Ishikawa (cell line): Measurements from ENCODE around the gene KAT2B.

Source experiments
- CEBPB ChIP-seq: IDR thresholded peaks from 2 replicates; pipeline ENCODE4 v1.6.1; 2012
- CREB1 ChIP-seq: IDR thresholded peaks from 2 replicates; pipeline ENCODE4 v1.6.1; 2012; ENCODE audit warnings: low read depth
- EGR1 ChIP-seq: IDR thresholded peaks from 2 replicates; pipeline ENCODE4 v1.6.1; 2012
- EP300 ChIP-seq: IDR thresholded peaks from 2 replicates; pipeline ENCODE4 v1.6.1; 2012; ENCODE audit warnings: borderline replicate concordance
- FOXM1 ChIP-seq: IDR thresholded peaks from 2 replicates; pipeline ENCODE4 v1.6.1; 2012; ENCODE audit warnings: low read depth, borderline replicate concordance
- NFIC ChIP-seq: IDR thresholded peaks from 2 replicates; pipeline ENCODE4 v1.6.1; 2012
- RAD21 ChIP-seq: IDR thresholded peaks from 2 replicates; pipeline ENCODE4 v1.6.1; 2012; ENCODE audit warnings: low read depth
- TAF1 ChIP-seq: IDR thresholded peaks from 2 replicates; pipeline ENCODE4 v1.6.1; 2012; ENCODE audit warnings: low read depth, mild to moderate bottlenecking
- TCF12 ChIP-seq: IDR thresholded peaks from 2 replicates; pipeline ENCODE4 v1.6.1; 2012; ENCODE audit warnings: low read depth
- TEAD4 ChIP-seq: IDR thresholded peaks from 2 replicates; pipeline ENCODE4 v1.6.1; 2012
- YY1 ChIP-seq: IDR thresholded peaks from 2 replicates; pipeline ENCODE4 v1.6.1; 2012; ENCODE audit warnings: low read depth
- TF ChIP-seq, protein P1 (sequence below): IDR thresholded peaks from 2 replicates; pipeline ENCODE4 v1.6.1; 2012
- TF ChIP-seq, protein P2 (sequence below): IDR thresholded peaks from 2 replicates; pipeline ENCODE4 v1.6.1; 2012; ENCODE audit warnings: low read depth, mild to moderate bottlenecking
- TF ChIP-seq, protein P3 (sequence below): IDR thresholded peaks from 2 replicates; pipeline ENCODE4 v1.6.1; 2012

DNA sequence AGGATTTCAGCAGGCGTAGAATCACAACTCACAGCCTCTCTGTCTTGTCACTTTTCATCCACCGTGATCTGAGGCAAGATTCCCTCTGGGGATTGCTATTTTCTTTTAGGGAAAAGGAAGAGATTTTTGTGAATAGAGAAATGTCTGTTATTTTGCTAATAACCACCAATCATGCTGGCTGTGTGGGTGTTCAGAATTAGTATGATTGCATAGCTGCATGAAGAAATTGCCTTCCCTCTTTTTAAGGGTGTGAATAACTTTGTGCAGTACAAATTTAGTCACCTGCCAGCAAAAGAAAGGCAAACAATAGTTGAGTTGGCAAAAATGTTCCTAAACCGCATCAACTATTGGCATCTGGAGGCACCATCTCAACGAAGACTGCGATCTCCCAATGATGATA, 60.8 kb downstream of the KAT2B start:
- TF ChIP-seq EP300 (no peak), YY1 (no peak), CEBPB (no peak), NFIC (no peak), TEAD4 (no peak), EGR1 (no peak), RAD21 (no peak), FOXM1 (no peak), TAF1 (no peak), TCF12 (no peak), CREB1 (no peak)
- TF ChIP-seq, protein P1, sequence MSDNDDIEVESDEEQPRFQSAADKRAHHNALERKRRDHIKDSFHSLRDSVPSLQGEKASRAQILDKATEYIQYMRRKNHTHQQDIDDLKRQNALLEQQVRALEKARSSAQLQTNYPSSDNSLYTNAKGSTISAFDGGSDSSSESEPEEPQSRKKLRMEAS, result no peak
- TF ChIP-seq, protein P2, sequence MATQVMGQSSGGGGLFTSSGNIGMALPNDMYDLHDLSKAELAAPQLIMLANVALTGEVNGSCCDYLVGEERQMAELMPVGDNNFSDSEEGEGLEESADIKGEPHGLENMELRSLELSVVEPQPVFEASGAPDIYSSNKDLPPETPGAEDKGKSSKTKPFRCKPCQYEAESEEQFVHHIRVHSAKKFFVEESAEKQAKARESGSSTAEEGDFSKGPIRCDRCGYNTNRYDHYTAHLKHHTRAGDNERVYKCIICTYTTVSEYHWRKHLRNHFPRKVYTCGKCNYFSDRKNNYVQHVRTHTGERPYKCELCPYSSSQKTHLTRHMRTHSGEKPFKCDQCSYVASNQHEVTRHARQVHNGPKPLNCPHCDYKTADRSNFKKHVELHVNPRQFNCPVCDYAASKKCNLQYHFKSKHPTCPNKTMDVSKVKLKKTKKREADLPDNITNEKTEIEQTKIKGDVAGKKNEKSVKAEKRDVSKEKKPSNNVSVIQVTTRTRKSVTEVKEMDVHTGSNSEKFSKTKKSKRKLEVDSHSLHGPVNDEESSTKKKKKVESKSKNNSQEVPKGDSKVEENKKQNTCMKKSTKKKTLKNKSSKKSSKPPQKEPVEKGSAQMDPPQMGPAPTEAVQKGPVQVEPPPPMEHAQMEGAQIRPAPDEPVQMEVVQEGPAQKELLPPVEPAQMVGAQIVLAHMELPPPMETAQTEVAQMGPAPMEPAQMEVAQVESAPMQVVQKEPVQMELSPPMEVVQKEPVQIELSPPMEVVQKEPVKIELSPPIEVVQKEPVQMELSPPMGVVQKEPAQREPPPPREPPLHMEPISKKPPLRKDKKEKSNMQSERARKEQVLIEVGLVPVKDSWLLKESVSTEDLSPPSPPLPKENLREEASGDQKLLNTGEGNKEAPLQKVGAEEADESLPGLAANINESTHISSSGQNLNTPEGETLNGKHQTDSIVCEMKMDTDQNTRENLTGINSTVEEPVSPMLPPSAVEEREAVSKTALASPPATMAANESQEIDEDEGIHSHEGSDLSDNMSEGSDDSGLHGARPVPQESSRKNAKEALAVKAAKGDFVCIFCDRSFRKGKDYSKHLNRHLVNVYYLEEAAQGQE, result no peak
- TF ChIP-seq, protein P3, sequence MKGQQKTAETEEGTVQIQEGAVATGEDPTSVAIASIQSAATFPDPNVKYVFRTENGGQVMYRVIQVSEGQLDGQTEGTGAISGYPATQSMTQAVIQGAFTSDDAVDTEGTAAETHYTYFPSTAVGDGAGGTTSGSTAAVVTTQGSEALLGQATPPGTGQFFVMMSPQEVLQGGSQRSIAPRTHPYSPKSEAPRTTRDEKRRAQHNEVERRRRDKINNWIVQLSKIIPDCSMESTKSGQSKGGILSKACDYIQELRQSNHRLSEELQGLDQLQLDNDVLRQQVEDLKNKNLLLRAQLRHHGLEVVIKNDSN, result no peak
